ENCODE measurements around the gene TAS2R60. TPM values are rescaled to one million over a fixed set of nuclear protein-coding genes. Genes with fewer than 3 reads are reported as not detected.

Gene TAS2R60
- total RNA-seq, 1 donor from 2014 or later: not detected

GRCh38 chr7:143426479-143427142 is 16.6 kb upstream of the TAS2R60 start:
- Histone ChIP-seq H3K4me1 (no peaks in the 10 kb centered on the region), H3K27ac (no peak overlapping the region), H3K9me3 (no peaks in the 10 kb centered on the region), H3K4me3 (no peak overlapping the region), H3K27me3 (no peaks in the 10 kb centered on the region), H3K36me3 (no peaks in the 10 kb centered on the region)
- intact Hi-C loops (cut with DNase I): no loop called here
- TF ChIP-seq CTCF (IDR thresholded peaks at IDR 0.05): no peak
- DNase-seq (ENCODE audit: low spot score in 2 of 2): no peak

GRCh38 chr7:143429770-143430698 is 13.2 kb upstream of the TAS2R60 start:
- Histone ChIP-seq H3K27me3 (no peaks in the 10 kb centered on the region), H3K36me3 (no peaks in the 10 kb centered on the region), H3K27ac (no peak overlapping the region), H3K9me3 (no peaks in the 10 kb centered on the region), H3K4me1 (no peaks in the 10 kb centered on the region), H3K4me3 (no peak overlapping the region)
- no peak for DNase-seq (ENCODE audit: low spot score in 2 of 2)
- TF ChIP-seq CTCF (IDR thresholded peaks at IDR 0.05): no peak
- intact Hi-C loops (cut with DNase I): no loop called here

- Histone ChIP-seq H3K36me3 (no peaks in the 10 kb centered on the region), H3K4me3 (no peak overlapping the region), H3K4me1 (no peaks in the 10 kb centered on the region), H3K9me3 (no peaks in the 10 kb centered on the region), H3K27ac (no peak overlapping the region), H3K27me3 (no peaks in the 10 kb centered on the region)
- intact Hi-C loops (cut with DNase I): no loop called here
- TF ChIP-seq CTCF (IDR thresholded peaks at IDR 0.05): no peak
- no peak for DNase-seq (ENCODE audit: low spot score in 2 of 2)
Observed at GRCh38 chr7:143431109-143431508, 12.1 kb upstream of the TAS2R60 start.

GRCh38 chr7:143433759-143434158 is 9.5 kb upstream of the TAS2R60 start:
- Histone ChIP-seq H3K27me3 (no peaks in the 10 kb centered on the region), H3K27ac (no peak overlapping the region), H3K4me3 (no peak overlapping the region), H3K36me3 (no peaks in the 10 kb centered on the region), H3K9me3 (no peaks in the 10 kb centered on the region), H3K4me1 (no peaks in the 10 kb centered on the region)
- no peak for DNase-seq (ENCODE audit: low spot score in 2 of 2)
- intact Hi-C loops (cut with DNase I): no loop called here
- no peak for TF ChIP-seq CTCF (IDR thresholded peaks at IDR 0.05)

GRCh38 chr7:143434660-143435059 is 8.6 kb upstream of the TAS2R60 start:
- no peaks in the 10 kb centered on the region for H3K27me3 ChIP-seq
- no peaks in the 10 kb centered on the region for H3K4me1 ChIP-seq
- no peak overlapping the region for H3K4me3 ChIP-seq
- H3K9me3 ChIP-seq: no peaks in the 10 kb centered on the region
- intact Hi-C loops (cut with DNase I): no loop called here
- TF ChIP-seq CTCF (IDR thresholded peaks at IDR 0.05): no peak
- H3K27ac ChIP-seq: no peak overlapping the region
- no peaks in the 10 kb centered on the region for H3K36me3 ChIP-seq
- no peak for DNase-seq (ENCODE audit: low spot score in 2 of 2)
